HepG2 (cell line): ENCODE measurements around the gene VKORC1. TPM values are rescaled to one million over a fixed set of nuclear protein-coding genes. Genes with fewer than 3 reads are reported as not detected.
A peak's percentile ranks its signal among the peaks of the same experiment; 100 is the strongest.

Source experiments
- AFF4 ChIP-seq: sonication (generic); formaldehyde crosslinking; IDR thresholded peaks from 2 replicates; pipeline ENCODE4 v1.4.0; 2020; ENCODE audit warnings: missing genetic modification reagents
- ARHGAP35 ChIP-seq: sonication (generic); formaldehyde crosslinking; IDR thresholded peaks from 2 replicates; pipeline ENCODE4 v1.9.0; 2022; ENCODE audit warnings: mild to moderate bottlenecking, inconsistent platforms, moderate library complexity, missing genetic modification reagents, borderline replicate concordance
- BCLAF1 ChIP-seq: fragments of 450-650 bp; IDR thresholded peaks from 2 replicates; pipeline ENCODE4 v1.6.1; 2017; ENCODE audit warnings: mild to moderate bottlenecking
- CBFB ChIP-seq: sonication (generic); formaldehyde crosslinking; IDR thresholded peaks from 2 replicates; pipeline ENCODE4 v1.4.0; 2020; ENCODE audit warnings: missing genetic modification reagents
- GMEB1 ChIP-seq: sonication (generic); formaldehyde crosslinking; IDR thresholded peaks from 2 replicates; pipeline ENCODE4 v1.5.1; 2020; ENCODE audit warnings: missing genetic modification reagents, mild to moderate bottlenecking, borderline replicate concordance
- HDAC1 ChIP-seq: sonication (generic); formaldehyde crosslinking; IDR thresholded peaks from 2 replicates; pipeline ENCODE4 v1.5.1; 2020; ENCODE audit warnings: mild to moderate bottlenecking, missing genetic modification reagents
- IRF1 ChIP-seq: sonication (generic); formaldehyde crosslinking; IDR thresholded peaks from 2 replicates; pipeline ENCODE4 v1.4.0; 2020; ENCODE audit warnings: low read depth, mild to moderate bottlenecking, missing genetic modification reagents
- MED13 ChIP-seq: sonication (generic); formaldehyde crosslinking; IDR thresholded peaks from 2 replicates; pipeline ENCODE4 v1.5.0; 2020; ENCODE audit warnings: missing genetic modification reagents
- NFIB ChIP-seq: sonication (generic); formaldehyde crosslinking; IDR thresholded peaks from 2 replicates; pipeline ENCODE4 v1.9.0; 2021; ENCODE audit warnings: missing genetic modification reagents, mild to moderate bottlenecking, borderline replicate concordance
- NR2F6 ChIP-seq, 2 experiments: IDR thresholded peaks; 2 replicates each; pipeline ENCODE4 v1.6.1; 2016; ENCODE audit warnings: antibody characterized with exemption in 1 of 2, mild to moderate bottlenecking in 1 of 2
- SIX1 ChIP-seq: sonication (generic); formaldehyde crosslinking; IDR thresholded peaks from 2 replicates; pipeline ENCODE4 v1.4.0; 2020; ENCODE audit warnings: missing genetic modification reagents, borderline replicate concordance
- SMAD3 ChIP-seq: sonication (generic); formaldehyde crosslinking; IDR thresholded peaks from 2 replicates; pipeline ENCODE4 v1.4.0; 2020; ENCODE audit warnings: missing genetic modification reagents
- TBX2 ChIP-seq: sonication (generic); formaldehyde crosslinking; IDR thresholded peaks from 2 replicates; pipeline ENCODE4 v1.5.0; 2020; ENCODE audit warnings: missing genetic modification reagents, mild to moderate bottlenecking, borderline replicate concordance
- TFAP4 ChIP-seq: sonication (generic); IDR thresholded peaks from 2 replicates; pipeline ENCODE4 v1.6.1; 2016; ENCODE audit warnings: low read depth, borderline replicate concordance
- YY1 ChIP-seq: IDR thresholded peaks from 2 replicates; pipeline ENCODE4 v1.6.1; 2011; ENCODE audit warnings: low read length, low read depth, moderate library complexity, mild to moderate bottlenecking; ENCODE audit not compliant: insufficient read depth, insufficient replicate concordance
- ZNF776 ChIP-seq: sonication (generic); formaldehyde crosslinking; IDR thresholded peaks from 2 replicates; pipeline ENCODE4 v1.4.0; 2020; ENCODE audit warnings: mild to moderate bottlenecking, missing genetic modification reagents
- polyA plus RNA-seq, 8 experiments: library from polyadenylated mRNA; depleted of rRNA in 3 of 8; stranded (reverse) in 7 of 8; unstranded in 1 of 8; fragments of >200 nt; fragmentation: Illumina TruSeq in 4 of 8; extraction: Trizol in 4 of 8; gene quantifications; 2 replicates each; pipeline versions ENCODE4 v1.2.1 to v1.2.3, GENCODE V29; 2011 to 2016; ENCODE audit warnings: low read depth in 4 of 8, missing spikeins in 1 of 8, mixed read lengths in 1 of 8; ENCODE audit not compliant: insufficient read depth in 1 of 8
- total RNA-seq, 5 experiments: library from RNA; depleted of rRNA; stranded (reverse); fragments of >200 nt; fragmentation: Illumina TruSeq; extraction: Trizol; gene quantifications; 2 replicates each; pipeline ENCODE4 v1.2.3, GENCODE V29; 2016; ENCODE audit warnings: low read depth in 1 of 5

The VKORC1 gene
- total and polyA plus RNA-seq, 2 of the 13 experiments (the other 11 are each of a cell fraction or from before 2014, with no cell fraction given): 141 to 615 TPM

GRCh38 chr16:31117384-31118222 lies 23.0 kb upstream of the VKORC1 start, which contains the start of gene KAT8 (continued):
- peak; percentile 98 for TF ChIP-seq GMEB1 (CRISPR knock-in tag)
- TF ChIP-seq ARHGAP35: peak; percentile 92; the same call in 1 of the 2 replicates
- TF ChIP-seq NR2F6 (IDR thresholded peaks at IDR 0.05): no peak
- peak; percentile 48; the same call in 1 of the 2 replicates for TF ChIP-seq NR2F6 (CRISPR knock-in tag; IDR thresholded peaks at IDR 0.05)
- no peak for TF ChIP-seq SIX1 (CRISPR knock-in tag)
- TF ChIP-seq CBFB (CRISPR knock-in tag): peak; percentile 85
- no peak for TF ChIP-seq IRF1 (CRISPR knock-in tag)
- peak; percentile 93 for TF ChIP-seq HDAC1 (CRISPR knock-in tag)
- no peak for TF ChIP-seq AFF4 (CRISPR knock-in tag)
- TF ChIP-seq BCLAF1: no peak
- peak; percentile 72; the same call in 1 of the 2 replicates for TF ChIP-seq MED13 (CRISPR knock-in tag)
- peak; percentile 97 for TF ChIP-seq YY1
- TF ChIP-seq NFIB (CRISPR knock-in tag): no peak
- TF ChIP-seq ZNF776 (CRISPR knock-in tag): no peak; the same call in 1 of the 2 replicates
- peak; percentile 88 for TF ChIP-seq SMAD3 (CRISPR knock-in tag)
- TF ChIP-seq TBX2 (CRISPR knock-in tag): peak; percentile 82; the same call in 1 of the 2 replicates
- TF ChIP-seq TFAP4: peak; percentile 46; the same call in 1 of the 2 replicates
